HTR-8/SVneo (cell line): ENCODE measurements around the gene ALDH1L1.
"Not testable (repeated sequence)": the region's sequence is repeated elsewhere in the genome, so short reads cannot be mapped to it uniquely, and the experiment has no call there.

ENCODE experiments used
- DNase-seq: peaks from one replicate; pipeline ENCODE4 v3.0.0; 2011; ENCODE audit warnings: low spot score, mixed read lengths; ENCODE audit not compliant: insufficient read length
- FAIRE-seq: peaks from 2 replicates; lab custom pipeline; 2011; peaks lifted over from hg19 to GRCh38; lab: Jason Lieb, UNC

The ALDH1L1 gene

GRCh38 chr3:126096274-126096673 lies 84.1 kb downstream of the ALDH1L1 start:
- DNase-seq, FAIRE-seq: not testable (repeated sequence)

- FAIRE-seq, DNase-seq: not testable (repeated sequence)
Observed at GRCh38 chr3:126092128-126092527, 88.3 kb downstream of the ALDH1L1 start.

GRCh38 chr3:126087552-126088175 lies 92.7 kb downstream of the ALDH1L1 start:
- FAIRE-seq: no peak
- no peak for DNase-seq

- FAIRE-seq (no peak), DNase-seq (no peak)
Observed at GRCh38 chr3:126085841-126086240, 94.5 kb downstream of the ALDH1L1 start.

- FAIRE-seq: no peak
Observed at GRCh38 chr3:126085276-126085675, 95.1 kb downstream of the ALDH1L1 start.

GRCh38 chr3:126084768-126085180 lies 95.6 kb downstream of the ALDH1L1 start:
- no peak for DNase-seq
- no peak for FAIRE-seq

More at GRCh38 chr3:126085276-126085675, 95.1 kb downstream of the ALDH1L1 start:
- DNase-seq: no peak

GRCh38 chr3:126083913-126084767 lies 96.2 kb downstream of the ALDH1L1 start, which contains the start of gene SLC41A3:
TSS of gene SLC41A3 (minus strand) at chr3:126084124. CDS start at chr3:126068219, 15,905 bp downstream.
- DNase-seq (peak; percentile 77), FAIRE-seq (peak; percentile 59)

GRCh38 chr3:126083511-126083912 lies 96.9 kb downstream of the ALDH1L1 start:
- peak; percentile 53 for DNase-seq
- no peak for FAIRE-seq

GRCh38 chr3:126083138-126083445 lies 97.3 kb downstream of the ALDH1L1 start:
- no peak for DNase-seq
- no peak for FAIRE-seq

GRCh38 chr3:126082362-126083137 lies 97.8 kb downstream of the ALDH1L1 start:
- FAIRE-seq (no peak), DNase-seq (no peak)

- DNase-seq: peak; percentile 53
- FAIRE-seq: peak; percentile 26
Observed at GRCh38 chr3:126081618-126082361, 98.6 kb downstream of the ALDH1L1 start.

GRCh38 chr3:126080970-126081369 lies 99.4 kb downstream of the ALDH1L1 start:
- no peak for DNase-seq
- FAIRE-seq: no peak

GRCh38 chr3:126078866-126079265 lies 101.5 kb downstream of the ALDH1L1 start:
- DNase-seq: no peak
- no peak for FAIRE-seq

GRCh38 chr3:126077754-126078153 lies 102.6 kb downstream of the ALDH1L1 start:
- DNase-seq: no peak
- FAIRE-seq: no peak

GRCh38 chr3:126076140-126076539 lies 104.2 kb downstream of the ALDH1L1 start:
- DNase-seq: no peak
- no peak for FAIRE-seq

GRCh38 chr3:126070146-126070545 lies 110.2 kb downstream of the ALDH1L1 start:
- DNase-seq (no peak), FAIRE-seq (no peak)

- FAIRE-seq (no peak), DNase-seq (no peak)
Observed at GRCh38 chr3:126067959-126068358, 112.4 kb downstream of the ALDH1L1 start.

GRCh38 chr3:126066676-126067075 lies 113.7 kb downstream of the ALDH1L1 start:
- DNase-seq, FAIRE-seq: not testable (repeated sequence)

GRCh38 chr3:126065876-126066275 lies 114.5 kb downstream of the ALDH1L1 start:
- FAIRE-seq (no peak), DNase-seq (no peak)
